ENCODE results near the gene SLC9A4. TPM values are rescaled to one million over a fixed set of nuclear protein-coding genes. Genes with fewer than 3 reads are reported as not detected.

The SLC9A4 gene
- total RNA-seq, 2 experiments from 2014 or later = 0.07 to 0.10 TPM

- Mint-ChIP-seq H3K27ac (no peak overlapping the region), H3K36me3 (ENCODE audit: low read depth) (no peaks in the 10 kb centered on the region), H3K4me3 (no peak overlapping the region), H3K27me3 (peaks cover 37% of the 10 kb centered on the region), H3K9me3 (no peaks in the 10 kb centered on the region), H3K4me1 (no peaks in the 10 kb centered on the region)
- CTCF ChIA-PET = interaction anchor here (1.0 to 1.2 kb wide), 2 partner anchors 17 to 196 kb away, joined by 3 read pairs; no protein-coding TSS in a partner anchor
- POLR2A ChIA-PET = no interaction called here
- DNase-seq = no peak
Observed at GRCh38 chr2:102461188-102461587, 11.8 kb upstream of the SLC9A4 start.

GRCh38 chr2:102463160-102463559, 9.9 kb upstream of the SLC9A4 start:
- no peak for DNase-seq
- H3K36me3 Mint-ChIP-seq (ENCODE audit: low read depth) = no peaks in the 10 kb centered on the region
- ChIA-PET POLR2A (no interaction called here), CTCF (no interaction called here)
- H3K27me3 Mint-ChIP-seq = peaks cover 48% of the 10 kb centered on the region
- H3K4me1 Mint-ChIP-seq = no peaks in the 10 kb centered on the region
- no peak overlapping the region for H3K27ac Mint-ChIP-seq
- no peak overlapping the region for H3K4me3 Mint-ChIP-seq
- H3K9me3 Mint-ChIP-seq = no peaks in the 10 kb centered on the region

DNA sequence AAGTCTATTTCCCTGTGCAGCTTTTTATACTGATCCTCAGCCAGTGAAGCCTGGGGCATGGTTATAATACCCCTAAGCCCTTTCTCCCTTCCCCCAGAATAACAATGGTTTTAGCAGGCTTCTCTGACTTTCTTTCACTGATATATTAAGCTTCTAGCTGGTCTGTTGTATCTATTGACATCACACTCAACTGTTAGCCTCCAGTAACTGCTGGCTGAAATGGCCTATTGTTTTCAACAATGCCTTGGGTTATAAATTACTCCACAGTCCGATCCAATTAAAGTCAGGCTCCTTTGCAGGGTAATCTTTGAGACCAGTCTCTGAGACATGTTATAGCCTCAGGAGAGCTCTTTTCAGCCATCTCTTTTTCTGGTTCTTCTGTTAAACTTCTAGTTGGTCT, 2.9 kb upstream of the SLC9A4 start:
- Mint-ChIP-seq H3K4me1 (no peaks in the 10 kb centered on the region), H3K27me3 (peaks cover 43% of the 10 kb centered on the region), H3K9me3 (peaks cover 3% of the 10 kb centered on the region), H3K27ac (no peak overlapping the region), H3K4me3 (no peak overlapping the region), H3K36me3 (ENCODE audit: low read depth) (no peaks in the 10 kb centered on the region)
- DNase-seq = no peak
- CTCF ChIA-PET = no interaction called here
- POLR2A ChIA-PET = no interaction called here

GRCh38 chr2:102473631-102474030, 605 bp downstream of the SLC9A4 start:
- H3K27me3 Mint-ChIP-seq = peaks cover 34% of the 10 kb centered on the region

GRCh38 chr2:102474785-102475184, 1.8 kb downstream of the SLC9A4 start:
- no peak for DNase-seq
- Mint-ChIP-seq H3K27me3 (peaks cover 29% of the 10 kb centered on the region), H3K27ac (no peak overlapping the region), H3K9me3 (peaks cover 3% of the 10 kb centered on the region), H3K36me3 (ENCODE audit: low read depth) (no peaks in the 10 kb centered on the region), H3K4me1 (no peaks in the 10 kb centered on the region), H3K4me3 (no peak overlapping the region)
- POLR2A ChIA-PET = no interaction called here
- CTCF ChIA-PET = interaction anchor here (1.1 kb wide), 1 partner anchor 141 kb away, joined by 4 read pairs; no protein-coding TSS in a partner anchor

More at GRCh38 chr2:102473631-102474030, 605 bp downstream of the SLC9A4 start:
- ChIA-PET CTCF (interaction anchor here (1.5 kb wide), 1 partner anchor 142 kb away, joined by 4 read pairs; no protein-coding TSS in a partner anchor), POLR2A (no interaction called here)
- H3K9me3 Mint-ChIP-seq = peaks cover 3% of the 10 kb centered on the region
- no peak overlapping the region for H3K27ac Mint-ChIP-seq
- no peak overlapping the region for H3K4me3 Mint-ChIP-seq
- H3K4me1 Mint-ChIP-seq = no peaks in the 10 kb centered on the region
- H3K36me3 Mint-ChIP-seq (ENCODE audit: low read depth) = no peaks in the 10 kb centered on the region
- DNase-seq = no peak

- Mint-ChIP-seq H3K4me1 (no peaks in the 10 kb centered on the region), H3K36me3 (ENCODE audit: low read depth) (no peaks in the 10 kb centered on the region), H3K27me3 (peaks cover 11% of the 10 kb centered on the region), H3K27ac (no peak overlapping the region), H3K9me3 (no peaks in the 10 kb centered on the region), H3K4me3 (no peak overlapping the region)
- ChIA-PET POLR2A (no interaction called here), CTCF (no interaction called here)
- DNase-seq = no peak
Observed at GRCh38 chr2:102478686-102479470, 5.9 kb downstream of the SLC9A4 start.

GRCh38 chr2:102480285-102481195, 7.5 kb downstream of the SLC9A4 start:
- no peak overlapping the region for H3K27ac Mint-ChIP-seq
- POLR2A ChIA-PET = no interaction called here

DNA sequence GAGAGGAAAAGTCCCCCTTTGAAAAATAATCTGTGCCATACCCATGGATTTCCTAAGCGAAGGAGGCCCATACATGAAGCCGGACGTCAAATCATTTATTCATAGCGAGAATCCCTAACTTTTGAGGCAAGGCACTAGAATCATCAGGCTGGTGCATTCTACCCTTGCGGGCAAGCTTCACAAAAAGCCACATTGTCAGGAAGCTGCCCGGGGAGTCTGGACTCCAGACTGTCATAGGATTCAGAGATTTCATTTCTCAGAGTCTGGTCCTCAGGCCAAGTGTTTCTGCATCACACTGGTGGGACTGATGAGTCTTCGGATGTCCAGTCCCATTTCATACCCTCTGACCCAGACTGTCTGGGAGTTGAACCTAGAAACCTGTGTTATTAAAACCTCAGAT, 8.9 kb downstream of the SLC9A4 start:
- H3K27me3 Mint-ChIP-seq = peaks cover 7% of the 10 kb centered on the region
- ChIA-PET POLR2A (no interaction called here), CTCF (no interaction called here)
- no peaks in the 10 kb centered on the region for H3K9me3 Mint-ChIP-seq
- no peak overlapping the region for H3K27ac Mint-ChIP-seq
- H3K36me3 Mint-ChIP-seq (ENCODE audit: low read depth) = no peaks in the 10 kb centered on the region
- DNase-seq = no peak
- no peak overlapping the region for H3K4me3 Mint-ChIP-seq
- no peaks in the 10 kb centered on the region for H3K4me1 Mint-ChIP-seq

More at GRCh38 chr2:102480285-102481195, 7.5 kb downstream of the SLC9A4 start:
- no peak for DNase-seq
- Mint-ChIP-seq H3K9me3 (no peaks in the 10 kb centered on the region), H3K4me3 (no peak overlapping the region), H3K4me1 (no peaks in the 10 kb centered on the region), H3K27me3 (peaks cover 11% of the 10 kb centered on the region), H3K36me3 (ENCODE audit: low read depth) (no peaks in the 10 kb centered on the region)
- CTCF ChIA-PET = no interaction called here

GRCh38 chr2:102483086-102483485, 10.1 kb downstream of the SLC9A4 start:
- Mint-ChIP-seq H3K4me1 (no peaks in the 10 kb centered on the region), H3K9me3 (no peaks in the 10 kb centered on the region), H3K27ac (no peak overlapping the region), H3K4me3 (no peak overlapping the region), H3K27me3 (peaks cover 3% of the 10 kb centered on the region), H3K36me3 (ENCODE audit: low read depth) (no peaks in the 10 kb centered on the region)
- CTCF ChIA-PET = interaction anchor here (0.6 to 0.9 kb wide), 2 partner anchors 24 to 463 kb away, joined by 3 read pairs; no protein-coding TSS in a partner anchor
- DNase-seq = no peak
- POLR2A ChIA-PET = no interaction called here

GRCh38 chr2:102484310-102485061, 11.5 kb downstream of the SLC9A4 start:
- Mint-ChIP-seq H3K4me3 (no peak overlapping the region), H3K27me3 (peaks cover 2% of the 10 kb centered on the region), H3K9me3 (no peaks in the 10 kb centered on the region), H3K27ac (no peak overlapping the region), H3K4me1 (peaks cover 5% of the 10 kb centered on the region), H3K36me3 (ENCODE audit: low read depth) (no peaks in the 10 kb centered on the region)
- POLR2A ChIA-PET = no interaction called here
- CTCF ChIA-PET = interaction anchor here (1.2 kb wide), 1 partner anchor 233 kb away, joined by 3 read pairs; no protein-coding TSS in a partner anchor
- no peak for DNase-seq

- Mint-ChIP-seq H3K4me3 (no peak overlapping the region), H3K27me3 (peaks cover 2% of the 10 kb centered on the region), H3K36me3 (ENCODE audit: low read depth) (peaks cover 3% of the 10 kb centered on the region), H3K9me3 (no peaks in the 10 kb centered on the region), H3K4me1 (peaks cover 10% of the 10 kb centered on the region), H3K27ac (no peak overlapping the region)
- DNase-seq = no peak
- ChIA-PET CTCF (no interaction called here), POLR2A (no interaction called here)
Observed at GRCh38 chr2:102485147-102485785, 12.2 kb downstream of the SLC9A4 start.

GRCh38 chr2:102486941-102487702, 14.1 kb downstream of the SLC9A4 start:
- H3K9me3 Mint-ChIP-seq = no peaks in the 10 kb centered on the region
- H3K36me3 Mint-ChIP-seq (ENCODE audit: low read depth) = peaks cover 3% of the 10 kb centered on the region
- peaks cover 2% of the 10 kb centered on the region for H3K27me3 Mint-ChIP-seq
- no peak overlapping the region for H3K27ac Mint-ChIP-seq
- no peak overlapping the region for H3K4me3 Mint-ChIP-seq
- CTCF ChIA-PET = interaction anchor here (2.3 kb wide), 1 partner anchor 12 kb away, joined by 5 read pairs; no protein-coding TSS in a partner anchor
- POLR2A ChIA-PET = no interaction called here
- H3K4me1 Mint-ChIP-seq = peaks cover 10% of the 10 kb centered on the region
- no peak for DNase-seq

Data from activated CD4-positive, alpha-beta T cell treated with anti-CD3 and anti-CD28 coated beads, Interleukin-2, amount 10 ng/mL, durations not matched to agents 7 days and 5 days (primary cell).